NCI-H524 treated with DMSO at 0.1 percent for 48 hours (cell line): ENCODE data around the gene TPRN.

Experiments
- DNase-seq: peaks from one replicate; lab custom pipeline; 2025; lab: John Stamatoyannopoulos, UW

Gene TPRN

GRCh38 chr9:137188490-137189296 lies 11.8 kb downstream of the TPRN start, which contains the start of the genes ANAPC2 and SSNA1:
Gene ANAPC2 (minus strand): TSS chr9:137188560. CDS start chr9:137188532, 28 bp downstream.
Gene SSNA1 (plus strand): TSS chr9:137188676. CDS start chr9:137188727, 51 bp downstream.
- peak; percentile 30 for DNase-seq

- no peak for DNase-seq
These were observed 12.5 kb downstream of the TPRN start for GRCh38 chr9:137188086-137188489.

- DNase-seq, result no peak
These were observed 13.2 kb downstream of the TPRN start for GRCh38 chr9:137187386-137187785.

GRCh38 chr9:137186385-137186784 lies 14.2 kb downstream of the TPRN start:
- no peak for DNase-seq

- no peak for DNase-seq
These were observed 14.6 kb downstream of the TPRN start for GRCh38 chr9:137185921-137186320.

- DNase-seq, result no peak
These were observed 15.5 kb downstream of the TPRN start for GRCh38 chr9:137184881-137185660.

GRCh38 chr9:137183980-137184595 lies 16.5 kb downstream of the TPRN start:
- DNase-seq, result no peak

- DNase-seq, result no peak
These were observed 17.7 kb downstream of the TPRN start for GRCh38 chr9:137182836-137183235.

GRCh38 chr9:137181680-137182079 lies 18.9 kb downstream of the TPRN start:
- DNase-seq, result no peak

GRCh38 chr9:137180491-137180890 lies 20.1 kb downstream of the TPRN start:
- no peak for DNase-seq

GRCh38 chr9:137179761-137180160 lies 20.8 kb downstream of the TPRN start:
- no peak for DNase-seq

- no peak for DNase-seq
These were observed 21.5 kb downstream of the TPRN start for GRCh38 chr9:137178939-137179630.

- no peak for DNase-seq
These were observed 22.2 kb downstream of the TPRN start for GRCh38 chr9:137178201-137178938.

GRCh38 chr9:137176302-137177182 lies 24.0 kb downstream of the TPRN start:
- no peak for DNase-seq

GRCh38 chr9:137175345-137175961 lies 25.1 kb downstream of the TPRN start:
- no peak for DNase-seq

- DNase-seq, result no peak
These were observed 25.7 kb downstream of the TPRN start for GRCh38 chr9:137174722-137175293.

GRCh38 chr9:137173796-137174664 lies 26.5 kb downstream of the TPRN start:
- DNase-seq, result no peak
